DMS 273 (cell line): ENCODE results near the gene FGF12.
"Not testable (repeated sequence)": the region's sequence is repeated elsewhere in the genome, so short reads cannot be mapped to it uniquely, and the experiment has no call there.

Source experiments
- DNase-seq: peaks from one replicate; lab custom pipeline; 2025; ENCODE audit not compliant: unreplicated experiment; lab: John Stamatoyannopoulos, UW

Gene FGF12

GRCh38 chr3:192727032-192727847 is at the start of gene FGF12:
TSS of gene FGF12 (minus strand) at chr3:192727541.
- peak; percentile 91 for DNase-seq

- DNase-seq: not testable (repeated sequence)
These were observed 47.0 kb upstream of the FGF12 start for GRCh38 chr3:192774341-192774740.

GRCh38 chr3:192772240-192772894 is 45.0 kb upstream of the FGF12 start:
- DNase-seq: peak; percentile 65

DNA sequence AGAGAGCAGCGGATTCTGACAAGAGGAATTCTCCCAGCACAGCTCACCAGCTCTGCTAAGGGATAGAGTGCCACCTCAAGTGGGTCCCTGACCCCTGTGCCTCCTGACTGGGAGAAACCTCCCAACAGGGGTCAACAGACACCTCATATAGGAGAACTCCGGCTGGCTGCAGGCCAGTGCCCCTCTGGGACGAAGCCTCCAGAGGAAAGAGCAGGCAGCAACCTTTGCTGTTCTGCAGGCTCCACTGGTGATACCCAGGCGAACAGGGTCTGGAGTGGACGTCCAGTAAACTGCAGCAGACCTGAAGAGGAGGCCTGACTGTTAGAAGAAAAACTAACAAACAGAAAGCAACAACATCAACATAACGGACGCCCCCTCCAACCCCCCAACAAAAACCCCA is 31.3 kb upstream of the FGF12 start:
- no peak for DNase-seq

- DNase-seq: no peak
These were observed 23.8 kb upstream of the FGF12 start for GRCh38 chr3:192751148-192751547.

DNA sequence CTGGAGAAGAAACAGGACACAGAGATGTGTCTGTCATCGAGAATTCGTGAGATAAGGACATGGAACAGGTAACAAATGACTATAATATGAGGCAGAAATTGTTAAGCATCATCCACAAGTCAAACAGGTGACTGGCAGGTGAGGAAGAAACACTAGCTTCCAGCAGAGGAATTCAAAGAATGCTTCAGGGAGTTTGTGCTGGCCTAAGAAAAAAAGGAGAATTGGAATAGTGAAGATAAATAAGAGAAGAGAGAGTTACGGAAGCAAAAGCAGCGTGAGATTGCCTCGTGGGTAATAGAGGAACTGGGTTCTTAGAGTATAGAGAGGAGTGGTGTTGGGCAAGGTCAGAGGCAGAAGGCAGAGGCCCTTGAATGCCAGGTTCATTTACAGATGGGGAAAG is 22.9 kb upstream of the FGF12 start:
- no peak for DNase-seq

GRCh38 chr3:192747746-192748145 is 20.4 kb upstream of the FGF12 start:
- DNase-seq: no peak

DNA sequence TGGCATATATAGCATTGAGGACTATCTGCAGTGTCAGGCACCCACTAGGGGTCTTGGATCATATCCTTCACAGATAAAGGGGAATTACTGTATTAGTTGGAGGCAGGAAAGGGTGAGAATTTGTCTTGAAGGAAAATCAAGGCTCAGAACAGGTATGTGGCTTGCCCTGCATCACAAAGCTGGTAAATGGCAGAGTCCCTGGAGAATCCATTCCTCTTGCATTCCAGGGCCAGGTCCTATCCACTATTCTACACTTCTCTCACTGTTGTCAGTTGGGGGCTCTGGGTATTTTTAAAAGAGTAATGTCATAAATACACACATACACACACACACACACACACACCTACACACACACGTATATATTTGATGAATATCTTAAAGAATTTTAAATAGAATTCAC is 19.8 kb upstream of the FGF12 start:
- no peak for DNase-seq

DNA sequence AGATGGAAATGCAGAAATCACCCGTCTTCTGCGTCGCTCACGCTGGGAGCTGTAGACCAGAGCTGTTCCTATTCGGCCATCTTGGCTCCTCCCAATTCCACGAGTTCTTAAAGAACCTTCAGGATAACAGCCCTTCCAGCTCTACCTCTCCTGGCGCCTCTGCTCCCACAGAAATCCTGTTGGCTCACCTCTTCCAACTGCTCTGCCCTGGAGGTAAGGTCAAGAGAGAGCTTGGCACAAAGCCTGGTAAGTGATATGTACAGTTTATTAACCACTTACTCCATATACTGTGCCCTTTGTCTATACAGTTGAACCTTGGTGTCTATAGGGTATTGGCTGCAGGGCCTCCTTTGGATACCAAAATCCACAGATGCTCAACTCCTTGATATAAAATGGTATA is 17.8 kb upstream of the FGF12 start:
- no peak for DNase-seq

GRCh38 chr3:192744604-192745003 is 17.3 kb upstream of the FGF12 start:
- not testable (repeated sequence) for DNase-seq

DNA sequence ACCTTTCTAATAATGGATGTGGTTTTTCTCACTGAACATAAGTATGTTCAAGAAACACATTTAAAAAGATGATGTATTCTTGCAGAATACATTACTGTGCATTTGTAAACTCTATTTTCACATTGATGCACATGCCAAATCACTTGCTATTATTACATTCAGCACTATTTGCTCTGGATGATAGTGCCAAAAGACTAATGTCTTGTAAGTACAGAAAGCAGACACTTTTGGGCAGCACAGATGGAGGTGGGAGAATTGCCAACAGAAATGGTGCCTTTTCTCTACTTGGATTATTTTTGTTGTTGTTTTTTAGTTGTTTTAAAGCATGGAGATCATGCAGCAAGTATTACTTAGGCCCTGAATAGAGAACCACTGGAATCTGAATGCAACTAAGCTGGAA is 10.2 kb upstream of the FGF12 start:
- DNase-seq: no peak

GRCh38 chr3:192731233-192731632 is 3.9 kb upstream of the FGF12 start:
- no peak for DNase-seq

DNA sequence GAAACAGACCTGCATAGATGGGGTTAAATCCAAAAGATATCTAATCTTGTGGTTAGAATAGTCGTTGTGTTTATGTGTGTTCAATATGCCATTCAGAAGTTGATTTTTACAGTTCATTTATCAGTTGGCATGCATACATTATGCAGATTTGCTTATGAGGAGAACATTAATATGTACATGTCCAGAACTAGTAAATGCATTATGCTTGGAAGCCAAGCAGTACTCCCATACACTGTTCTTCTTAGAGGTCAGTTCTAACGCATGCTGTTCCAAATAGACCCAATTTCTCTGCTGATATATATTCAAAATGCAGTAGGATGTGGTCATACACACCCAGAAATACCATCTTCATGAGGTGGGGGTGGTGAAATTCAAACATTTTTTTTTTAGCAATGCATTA is 956 bp downstream of the FGF12 start:
- no peak for DNase-seq

- no peak for DNase-seq
These were observed 7.4 kb downstream of the FGF12 start for GRCh38 chr3:192719964-192720363.

GRCh38 chr3:192718156-192718555 is 9.2 kb downstream of the FGF12 start:
- no peak for DNase-seq

DNA sequence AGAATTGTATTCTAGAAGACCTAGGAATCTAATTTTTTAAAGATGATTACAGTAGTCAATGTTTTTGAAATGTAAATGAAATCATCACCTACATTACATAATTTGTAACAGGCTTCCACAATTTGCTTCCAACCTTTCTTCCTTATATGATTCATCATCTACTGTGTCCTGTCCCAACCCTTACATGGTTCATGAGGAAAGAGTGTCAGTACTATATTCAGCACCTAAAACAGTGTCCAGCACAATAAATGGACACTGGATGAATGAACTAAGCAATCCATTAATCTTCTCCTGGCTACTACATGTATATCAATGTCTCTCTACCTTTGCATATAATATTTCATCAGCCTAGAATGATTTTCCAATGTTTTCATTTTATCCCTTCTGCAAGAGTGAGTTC is 12.2 kb downstream of the FGF12 start:
- DNase-seq: no peak

GRCh38 chr3:192711126-192711525 is 16.2 kb downstream of the FGF12 start:
- DNase-seq: not testable (repeated sequence)

- DNase-seq: no peak
These were observed 17.0 kb downstream of the FGF12 start for GRCh38 chr3:192710366-192710765.

DNA sequence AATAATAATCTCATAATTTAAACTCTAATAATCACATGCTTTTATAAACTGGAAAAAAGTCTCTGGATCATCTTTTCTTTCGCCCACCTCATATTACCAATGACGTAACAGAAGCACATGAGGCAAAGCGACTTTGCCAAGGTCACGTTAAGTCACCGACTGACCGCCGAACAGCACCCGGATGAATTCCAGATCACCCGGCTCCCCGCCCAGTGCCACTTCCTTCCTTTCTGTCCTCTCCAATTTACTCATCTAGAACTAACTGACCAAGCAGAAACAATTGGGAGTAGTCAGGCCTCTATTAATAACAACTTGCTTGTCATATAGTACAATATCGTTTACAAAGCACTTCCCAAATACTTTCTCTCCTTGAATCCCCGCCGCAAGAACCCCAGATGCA is 21.1 kb downstream of the FGF12 start:
- no peak for DNase-seq

- DNase-seq: no peak
These were observed 26.5 kb downstream of the FGF12 start for GRCh38 chr3:192700885-192701284.

- DNase-seq: no peak
These were observed 30.3 kb downstream of the FGF12 start for GRCh38 chr3:192696943-192697587.

GRCh38 chr3:192687488-192688152 is 39.7 kb downstream of the FGF12 start:
- no peak for DNase-seq
